ENCODE data around the gene IFT43.

IFT43 gene

GRCh38 chr14:75990297-75990696 is 4.7 kb downstream of the IFT43 start:
- CTCF ChIA-PET = interaction anchor here (0.6 to 1.7 kb wide), 3 partner anchors 8 to 397 kb away, joined by 3 to 5 read pairs (median 3); partner anchors contain the start of gene TGFB3
- TF ChIP-seq CTCF (IDR thresholded peaks at IDR 0.05; ENCODE audit: control extremely low read depth, extremely low read depth, low read depth, missing control alignments) = no peak
- POLR2A ChIA-PET = no interaction called here
- DNase-seq (ENCODE audit: extremely low spot score) = no peak

- no peak for DNase-seq (ENCODE audit: extremely low spot score)
- TF ChIP-seq CTCF (IDR thresholded peaks at IDR 0.05; ENCODE audit: control extremely low read depth, extremely low read depth, low read depth, missing control alignments) = no peak
- ChIA-PET CTCF (interaction anchor here (1.0 to 9.1 kb wide), 3 partner anchors 10 to 282 kb away, joined by 3 to 38 read pairs (median 5); partner anchors contain the start of gene TGFB3), POLR2A (no interaction called here)
Observed at GRCh38 chr14:75991753-75992152, 6.2 kb downstream of the IFT43 start.

GRCh38 chr14:75993567-75994041 is 8.0 kb downstream of the IFT43 start:
- ChIA-PET POLR2A (no interaction called here), CTCF (interaction anchor here (0.9 to 9.1 kb wide), 7 partner anchors 9 to 716 kb away, joined by 3 to 38 read pairs (median 6); partner anchors contain the start of gene TGFB3)
- TF ChIP-seq CTCF (IDR thresholded peaks at IDR 0.05; ENCODE audit: control extremely low read depth, extremely low read depth, low read depth, missing control alignments) = no peak
- DNase-seq (ENCODE audit: extremely low spot score) = peak; percentile 23

- no peak for TF ChIP-seq CTCF (IDR thresholded peaks at IDR 0.05; ENCODE audit: control extremely low read depth, extremely low read depth, low read depth, missing control alignments)
- ChIA-PET CTCF (interaction anchor here (1.0 to 9.1 kb wide), 10 partner anchors 10 to 715 kb away, joined by 3 to 38 read pairs (median 6); partner anchors contain the start of gene TGFB3), POLR2A (no interaction called here)
- DNase-seq (ENCODE audit: extremely low spot score) = no peak
Observed at GRCh38 chr14:75995372-75996041, 9.9 kb downstream of the IFT43 start.

- CTCF ChIA-PET = interaction anchor here (1.6 to 9.1 kb wide), 2 partner anchors 15 to 288 kb away, joined by 6 to 38 read pairs; partner anchors contain the start of gene TGFB3
- DNase-seq (ENCODE audit: extremely low spot score) = no peak
- TF ChIP-seq CTCF (IDR thresholded peaks at IDR 0.05; ENCODE audit: control extremely low read depth, extremely low read depth, low read depth, missing control alignments) = no peak
- POLR2A ChIA-PET = no interaction called here
Observed at GRCh38 chr14:75996488-75996887, 10.9 kb downstream of the IFT43 start.

GRCh38 chr14:75999511-76000190 is 14.1 kb downstream of the IFT43 start:
- TF ChIP-seq CTCF (IDR thresholded peaks at IDR 0.05; ENCODE audit: control extremely low read depth, extremely low read depth, low read depth, missing control alignments) = no peak
- DNase-seq (ENCODE audit: extremely low spot score) = no peak
- CTCF ChIA-PET = interaction anchor here (0.6 to 9.1 kb wide), 4 partner anchors 13 to 380 kb away, joined by 3 to 38 read pairs (median 5); partner anchors contain the start of gene TGFB3
- POLR2A ChIA-PET = no interaction called here

All from GM10248 (cell line).